Left colon (tissue), 2 donors: ENCODE results near the gene CDK6. TPM values are rescaled to one million over a fixed set of nuclear protein-coding genes. Genes with fewer than 3 reads are reported as not detected.
A peak's percentile ranks its signal among the peaks of the same experiment; 100 is the strongest.
"Not testable (repeated sequence)": the region's sequence is repeated elsewhere in the genome, so short reads cannot be mapped to it uniquely, and the experiment has no call there.

ENCODE experiments used
- ATAC-seq: fragments of 200-7000 bp; cut with Tn5 transposase; one replicate; pipeline ENCODE4 v1.9.1; 2020; ENCODE audit warnings: mild to moderate bottlenecking, moderate library complexity
- DNase-seq, 2 donors: peaks; one replicate each; pipeline ENCODE4 v3.0.0-alpha.2; 2020
- intact Hi-C, 2 donors: fragments of 100-400 bp; cut with DNase I in 1 of 2; cut with micrococcal nuclease in 1 of 2; formaldehyde crosslinking; loops; one replicate each; pipeline versions ENCODE4 v1.11.2 to v1.14.0; 2022; cut with DNase I, micrococcal nuclease
- total RNA-seq, 2 donors: library from RNA; stranded (reverse); fragmentation: NEBNext Ultra II Directional; extraction: Animal tissue kit (Norgen Biotek cat#: 25700); gene quantifications; one replicate each; pipeline ENCODE4 v1.2.1, GENCODE V29; 2021
- donor health status: DM: no; HTN: no; CAD: no.
- donor health status: DM: yes; HTN: yes; CAD: no.

The CDK6 gene
- total RNA-seq, 2 donors from 2014 or later: 27.2 to 35.5 TPM

- DNase-seq (no peak), ATAC-seq (no peak)
- intact Hi-C loops: no loop called here
Observed at GRCh38 chr7:92750946-92751345, 85.4 kb downstream of the CDK6 start.

- DNase-seq (no peak), ATAC-seq (no peak)
- intact Hi-C loops: no loop called here
Observed at GRCh38 chr7:92750447-92750839, 85.9 kb downstream of the CDK6 start.

GRCh38 chr7:92749832-92750446, 86.4 kb downstream of the CDK6 start:
- ATAC-seq (peak; percentile 56), DNase-seq (no peak)
- intact Hi-C loops: no loop called here

GRCh38 chr7:92749327-92749755, 87.0 kb downstream of the CDK6 start:
- ATAC-seq (peak; percentile 42), DNase-seq (no peak)
- intact Hi-C loops: no loop called here

- DNase-seq (no peak), ATAC-seq (no peak)
- intact Hi-C loops: no loop called here
Observed at GRCh38 chr7:92748495-92748894, 87.9 kb downstream of the CDK6 start.

GRCh38 chr7:92747041-92747835, 89.1 kb downstream of the CDK6 start:
- no peak for DNase-seq
- no peak for ATAC-seq
- intact Hi-C loops: no loop called here

GRCh38 chr7:92745241-92745640, 91.1 kb downstream of the CDK6 start:
- intact Hi-C loops: no loop called here

GRCh38 chr7:92744180-92744579, 92.2 kb downstream of the CDK6 start:
- ATAC-seq, intact Hi-C loops, DNase-seq: not testable (repeated sequence)

More at GRCh38 chr7:92745241-92745640, 91.1 kb downstream of the CDK6 start:
- no peak for ATAC-seq
- DNase-seq: no peak

GRCh38 chr7:92742186-92742585, 94.2 kb downstream of the CDK6 start:
- DNase-seq (no peak), ATAC-seq (no peak)
- intact Hi-C loops: no loop called here

GRCh38 chr7:92740700-92741126, 95.7 kb downstream of the CDK6 start:
- ATAC-seq (no peak), DNase-seq (no peak)
- intact Hi-C loops: no loop called here

- DNase-seq (no peak), ATAC-seq (no peak)
- intact Hi-C loops: no loop called here
Observed at GRCh38 chr7:92740134-92740533, 96.2 kb downstream of the CDK6 start.

- no peak for ATAC-seq
- DNase-seq: no peak
- intact Hi-C loops: no loop called here
Observed at GRCh38 chr7:92739091-92739490, 97.3 kb downstream of the CDK6 start.

- ATAC-seq: peak; percentile 72
- no peak for DNase-seq
- intact Hi-C loops: no loop called here
Observed at GRCh38 chr7:92737706-92738105, 98.7 kb downstream of the CDK6 start.

GRCh38 chr7:92736870-92737269, 99.5 kb downstream of the CDK6 start:
- intact Hi-C loops: no loop called here
- ATAC-seq (no peak), DNase-seq (no peak)

GRCh38 chr7:92735707-92736106, 100.7 kb downstream of the CDK6 start:
- ATAC-seq (no peak), DNase-seq (no peak)
- intact Hi-C loops: no loop called here

GRCh38 chr7:92732316-92733036, 103.9 kb downstream of the CDK6 start:
- DNase-seq: no peak
- intact Hi-C loops: no loop called here
- ATAC-seq: no peak

GRCh38 chr7:92731335-92732063, 104.9 kb downstream of the CDK6 start:
- no peak for DNase-seq
- intact Hi-C loops: no loop called here
- no peak for ATAC-seq

- intact Hi-C loops: no loop called here
- ATAC-seq: no peak
- DNase-seq: no peak
Observed at GRCh38 chr7:92730808-92731207, 105.6 kb downstream of the CDK6 start.

- ATAC-seq (no peak), DNase-seq (no peak)
- intact Hi-C loops: no loop called here
Observed at GRCh38 chr7:92729751-92730150, 106.6 kb downstream of the CDK6 start.
